ENCODE results near the gene ADGRV1.

The ADGRV1 gene

GRCh38 chr5:90959262-90959661 lies 400.7 kb downstream of the ADGRV1 start:
- CTCF ChIA-PET, result interaction anchor here (0.5 to 0.7 kb wide), 2 partner anchors 38 to 458 kb away, joined by 3 to 5 read pairs; no protein-coding TSS in a partner anchor
- no peak for TF ChIP-seq ZNF416 (tag by site-specific recombination; IDR thresholded peaks at IDR 0.05)
- TF ChIP-seq EGR2 (tag by site-specific recombination; IDR thresholded peaks at IDR 0.05; ENCODE audit: low read depth), result no peak
- no peak for TF ChIP-seq ZNF544 (tag by site-specific recombination; IDR thresholded peaks at IDR 0.05)
- TF ChIP-seq BCL11B (tag by site-specific recombination; IDR thresholded peaks at IDR 0.05; ENCODE audit: low read depth), result no peak
- TF ChIP-seq ZNF560 (tag by site-specific recombination; IDR thresholded peaks at IDR 0.05; ENCODE audit: borderline replicate concordance), result no peak
- no peak for TF ChIP-seq ZNF341 (tag by site-specific recombination; IDR thresholded peaks at IDR 0.05; ENCODE audit: low read depth)
- no peak for TF ChIP-seq PRDM6 (tag by site-specific recombination; IDR thresholded peaks at IDR 0.05)
- TF ChIP-seq ZNF747 (tag by site-specific recombination; IDR thresholded peaks at IDR 0.05), result no peak
- TF ChIP-seq KLF9 (tag by site-specific recombination; IDR thresholded peaks at IDR 0.05; ENCODE audit: low read depth), result no peak
- TF ChIP-seq MEIS1 (CRISPR knock-in tag; IDR thresholded peaks at IDR 0.05; ENCODE audit: borderline replicate concordance), result no peak
- TF ChIP-seq ZNF133 (tag by site-specific recombination; IDR thresholded peaks at IDR 0.05), result no peak
- no peak for TF ChIP-seq RBAK (tag by site-specific recombination; IDR thresholded peaks at IDR 0.05)
- POLR2A ChIA-PET, result no interaction called here
- Histone ChIP-seq H3K4me1 (ENCODE audit: control insufficient read depth, insufficient read depth, low read length) (no peaks in the 10 kb centered on the region; the same call in 1 of the 2 replicates), H3K36me3 (ENCODE audit: control insufficient read depth in 2 of 2, insufficient read depth in 1 of 2, low read length in 2 of 2) (no peaks in the 10 kb centered on the region), H3K4me3 (ENCODE audit: low read depth, low read length) (no peak overlapping the region), H3K27ac (ENCODE audit: extremely low read depth, low read depth, low read length) (no peak overlapping the region), H3K9me3 (ENCODE audit: control insufficient read depth, insufficient read depth, low read depth, low read length) (no peaks in the 10 kb centered on the region)

GRCh38 chr5:90962481-90962880 lies 403.9 kb downstream of the ADGRV1 start:
- H3K4me1 ChIP-seq (ENCODE audit: control insufficient read depth, insufficient read depth, low read length), result no peaks in the 10 kb centered on the region
- POLR2A ChIA-PET, result no interaction called here
- CTCF ChIA-PET, result no interaction called here

GRCh38 chr5:90965110-90965685 lies 406.6 kb downstream of the ADGRV1 start:
- POLR2A ChIA-PET, result no interaction called here
- CTCF ChIA-PET, result no interaction called here
- no peak overlapping the region for H3K27ac ChIP-seq (ENCODE audit: extremely low read depth, low read depth, low read length)
- TF ChIP-seq ZNF221 (tag by site-specific recombination; IDR thresholded peaks at IDR 0.05; ENCODE audit: borderline replicate concordance) (no peak), ZNF623 (tag by site-specific recombination; IDR thresholded peaks at IDR 0.05) (no peak), ZBTB26 (tag by site-specific recombination; optimal IDR thresholded peaks at IDR 0.05) (no peak), ZNF549 (tag by site-specific recombination; IDR thresholded peaks at IDR 0.05) (no peak)
- H3K4me3 ChIP-seq (ENCODE audit: low read depth, low read length), result no peak overlapping the region
- H3K36me3 ChIP-seq (ENCODE audit: control insufficient read depth in 2 of 2, insufficient read depth in 1 of 2, low read length in 2 of 2), result peaks cover 0 to 6% of the 10 kb centered on the region in 2 experiments; a peak in 1 of 3 replicates
- no peaks in the 10 kb centered on the region for H3K4me1 ChIP-seq (ENCODE audit: control insufficient read depth, insufficient read depth, low read length)
- H3K9me3 ChIP-seq (ENCODE audit: control insufficient read depth, insufficient read depth, low read depth, low read length), result no peaks in the 10 kb centered on the region

More at GRCh38 chr5:90962481-90962880, 403.9 kb downstream of the ADGRV1 start:
- Histone ChIP-seq H3K9me3 (ENCODE audit: control insufficient read depth, insufficient read depth, low read depth, low read length) (no peaks in the 10 kb centered on the region), H3K4me3 (ENCODE audit: low read depth, low read length) (no peak overlapping the region), H3K27ac (ENCODE audit: extremely low read depth, low read depth, low read length) (no peak overlapping the region), H3K36me3 (ENCODE audit: control insufficient read depth in 2 of 2, insufficient read depth in 1 of 2, low read length in 2 of 2) (no peaks in the 10 kb centered on the region)
- TF ChIP-seq ZBTB17 (tag by site-specific recombination; IDR thresholded peaks at IDR 0.05) (no peak), ZNF292 (tag by site-specific recombination; IDR thresholded peaks at IDR 0.05; ENCODE audit: borderline replicate concordance, low read depth) (no peak), ZNF274 (IDR thresholded peaks at IDR 0.05; ENCODE audit: low read length) (no peak), ZNF274 (tag by site-specific recombination; IDR thresholded peaks at IDR 0.05; ENCODE audit: borderline replicate concordance) (no peak), ZNF658 (tag by site-specific recombination; IDR thresholded peaks at IDR 0.05) (no peak), ZNF37A (tag by site-specific recombination; IDR thresholded peaks at IDR 0.05) (no peak), ZNF354C (tag by site-specific recombination; IDR thresholded peaks at IDR 0.05; ENCODE audit: borderline replicate concordance, low read depth) (no peak)
